Left cardiac atrium (tissue), 4 donors: ENCODE results near the gene PIK3R5. TPM values are rescaled to one million over a fixed set of nuclear protein-coding genes. Genes with fewer than 3 reads are reported as not detected.
"Not testable (repeated sequence)": the region's sequence is repeated elsewhere in the genome, so short reads cannot be mapped to it uniquely, and the experiment has no call there.

Experiments
- ATAC-seq, 2 donors: fragments of 200-7000 bp; cut with Tn5 transposase; one replicate each; pipeline ENCODE4 v1.9.1; 2020; ENCODE audit warnings: mild to moderate bottlenecking in 2 of 2, moderate library complexity in 2 of 2
- DNase-seq: peaks from one replicate; pipeline ENCODE4 v3.0.0-alpha.2; 2020
- intact Hi-C, 2 donors: fragments of 100-400 bp; cut with DNase I; formaldehyde crosslinking; loops; one replicate each; pipeline versions ENCODE4 v1.14.1 to v1.15.1; 2022 to 2023
- total RNA-seq, 2 donors: library from RNA; stranded (reverse); fragmentation: NEBNext Ultra II Directional; extraction: Animal tissue kit (Norgen Biotek cat#: 25700); gene quantifications; one replicate each; pipeline ENCODE4 v1.2.1, GENCODE V29; 2021
- donor health status: DM: no; HTN: yes; CAD: no.
- donor health status: DM: no; HTN: yes; CAD: no; lungs with severe emphysema.
- donor health status: DM: yes; HTN: yes; CAD: no.
- donor health status: Dilated cardiomyopathy.

Gene PIK3R5
- total RNA-seq, 2 donors from 2014 or later = 6.3 TPM

- ATAC-seq, intact Hi-C loops, DNase-seq: not testable (repeated sequence)
Observed at GRCh38 chr17:8856205-8856603, 109.3 kb downstream of the PIK3R5 start.

GRCh38 chr17:8855477-8856204 is 109.9 kb downstream of the PIK3R5 start:
- DNase-seq (no peak), ATAC-seq (no peak)
- intact Hi-C loops = no loop called here

- intact Hi-C loops = no loop called here
- DNase-seq (no peak), ATAC-seq (no peak)
Observed at GRCh38 chr17:8851600-8851999, 113.9 kb downstream of the PIK3R5 start.

- intact Hi-C loops = no loop called here
- ATAC-seq (no peak), DNase-seq (no peak)
Observed at GRCh38 chr17:8849311-8850041, 116.0 kb downstream of the PIK3R5 start.

- intact Hi-C loops = no loop called here
- DNase-seq = peak; percentile 34
- ATAC-seq = peak; percentile 79 to 83
Observed at GRCh38 chr17:8847891-8848290, 117.6 kb downstream of the PIK3R5 start.

- DNase-seq (no peak), ATAC-seq (peak; percentile 91)
- intact Hi-C loops = no loop called here
Observed at GRCh38 chr17:8846768-8847211, 118.7 kb downstream of the PIK3R5 start.

GRCh38 chr17:8844229-8845218 is 121.0 kb downstream of the PIK3R5 start:
- ATAC-seq (no peak), DNase-seq (no peak)
- intact Hi-C loops = no loop called here

- intact Hi-C loops = no loop called here
- ATAC-seq = no peak
- DNase-seq = no peak
Observed at GRCh38 chr17:8843344-8843743, 122.2 kb downstream of the PIK3R5 start.

- DNase-seq (no peak), ATAC-seq (no peak)
- intact Hi-C loops = no loop called here
Observed at GRCh38 chr17:8841844-8842243, 123.7 kb downstream of the PIK3R5 start.

- DNase-seq (no peak), ATAC-seq (no peak)
- intact Hi-C loops = loop anchor here in 1 of 2 donors (5.0 kb wide), 1 partner anchor 43 kb away; no protein-coding TSS in a partner anchor
Observed at GRCh38 chr17:8839410-8839935, 126.0 kb downstream of the PIK3R5 start.

- DNase-seq = no peak
- intact Hi-C loops = loop anchor here in 1 of 2 donors (5.0 kb wide), 1 partner anchor 44 kb away; no protein-coding TSS in a partner anchor
Observed at GRCh38 chr17:8838551-8839095, 126.9 kb downstream of the PIK3R5 start.

GRCh38 chr17:8837563-8838075 is 127.9 kb downstream of the PIK3R5 start:
- DNase-seq (no peak), ATAC-seq (peak in 1 of 2 donors; percentile 31)
- intact Hi-C loops = loop anchor here in 1 of 2 donors (5.0 kb wide), 1 partner anchor 45 kb away; no protein-coding TSS in a partner anchor

More at GRCh38 chr17:8838551-8839095, 126.9 kb downstream of the PIK3R5 start:
- no peak for ATAC-seq

GRCh38 chr17:8836821-8837562 is 128.5 kb downstream of the PIK3R5 start:
- no peak for ATAC-seq
- intact Hi-C loops = loop anchor here in 1 of 2 donors (5.0 kb wide), 1 partner anchor 45 kb away; no protein-coding TSS in a partner anchor
- DNase-seq = no peak

GRCh38 chr17:8835631-8836364 is 129.7 kb downstream of the PIK3R5 start:
- no peak for DNase-seq
- ATAC-seq = no peak
- intact Hi-C loops = loop anchor here in 1 of 2 donors (5.0 kb wide), 1 partner anchor 47 kb away; no protein-coding TSS in a partner anchor

- ATAC-seq = no peak
- DNase-seq = no peak
- intact Hi-C loops = loop anchor here in 1 of 2 donors (5.0 kb wide), 1 partner anchor 47 kb away; no protein-coding TSS in a partner anchor
Observed at GRCh38 chr17:8835106-8835505, 130.4 kb downstream of the PIK3R5 start.

- intact Hi-C loops = no loop called here
- no peak for DNase-seq
- ATAC-seq = no peak
Observed at GRCh38 chr17:8832711-8833352, 132.7 kb downstream of the PIK3R5 start.
